Activated naive CD8-positive, alpha-beta T cell treated with anti-CD3 and anti-CD28 coated beads, Interleukin-2, amount 10 ng/mL, durations not matched to agents 7 days and 5 days (primary cell): ENCODE results near the gene TMEM198. TPM values are rescaled to one million over a fixed set of nuclear protein-coding genes. Genes with fewer than 3 reads are reported as not detected.

Experiments used
- ATAC-seq: fragments of 150-1000 bp; cut with Tn5 transposase; one replicate; pipeline ENCODE4 v1.10.0; 2021; ENCODE audit warnings: low read depth, moderate library complexity
- POLR2A ChIA-PET: fragments of 350-600 bp; sonication (Branson Sonifier 250); formaldehyde crosslinking; loops from one replicate; lab custom pipeline; 2021; ENCODE audit warnings: antibody characterized with exemption; lab: Charles Lee
- DNase-seq: peaks from one replicate; pipeline ENCODE4 v3.0.0; 2021
- H3K27ac Mint-ChIP-seq: one replicate; pipeline ENCODE4 v1.8.0; 2022; ENCODE audit warnings: mild to moderate bottlenecking, mixed read lengths
- H3K27me3 Mint-ChIP-seq: one replicate; pipeline ENCODE4 v1.8.0; 2022; ENCODE audit warnings: mild to moderate bottlenecking, moderate library complexity, mixed read lengths
- H3K36me3 Mint-ChIP-seq: one replicate; pipeline ENCODE4 v1.8.0; 2021; ENCODE audit warnings: mild to moderate bottlenecking, mixed read lengths
- H3K4me1 Mint-ChIP-seq: one replicate; pipeline ENCODE4 v1.8.0; 2021; ENCODE audit warnings: mixed read lengths
- H3K4me3 Mint-ChIP-seq: one replicate; pipeline ENCODE4 v1.8.0; 2022; ENCODE audit warnings: mild to moderate bottlenecking, moderate library complexity, mixed read lengths
- H3K9me3 Mint-ChIP-seq: one replicate; pipeline ENCODE4 v1.8.0; 2021; ENCODE audit warnings: mixed read lengths
- total RNA-seq, 2 experiments: library from RNA; stranded (reverse); gene quantifications; one replicate each; pipeline ENCODE4 v1.2.3, GENCODE V29; 2021

The TMEM198 gene
- total RNA-seq, 2 experiments from 2014 or later = 0.85 to 1.1 TPM

- no peak for ATAC-seq
- Mint-ChIP-seq H3K36me3 (peaks cover 4% of the 10 kb centered on the region), H3K27ac (no peak overlapping the region), H3K4me1 (peaks cover 16% of the 10 kb centered on the region), H3K9me3 (no peaks in the 10 kb centered on the region), H3K27me3 (peaks cover 5% of the 10 kb centered on the region), H3K4me3 (no peak overlapping the region)
- POLR2A ChIA-PET = no interaction called here
- no peak for DNase-seq
These were observed 41.2 kb upstream of the TMEM198 start for GRCh38 chr2:219502618-219503017.

GRCh38 chr2:219505585-219505984, 38.2 kb upstream of the TMEM198 start:
- H3K4me1 Mint-ChIP-seq = peaks cover 7% of the 10 kb centered on the region

GRCh38 chr2:219506153-219506801, 37.6 kb upstream of the TMEM198 start:
- POLR2A ChIA-PET = interaction anchor here (1.1 kb wide), 1 partner anchor 14 kb away, joined by 3 read pairs; no protein-coding TSS in a partner anchor
- no peak for DNase-seq
- H3K9me3 Mint-ChIP-seq = no peaks in the 10 kb centered on the region
- H3K27me3 Mint-ChIP-seq = peaks cover 22% of the 10 kb centered on the region
- peaks cover 6% of the 10 kb centered on the region for H3K36me3 Mint-ChIP-seq
- H3K4me3 Mint-ChIP-seq = no peak overlapping the region
- no peak for ATAC-seq
- H3K27ac Mint-ChIP-seq = no peak overlapping the region
- peaks cover 7% of the 10 kb centered on the region for H3K4me1 Mint-ChIP-seq

More at GRCh38 chr2:219505585-219505984, 38.2 kb upstream of the TMEM198 start:
- peaks cover 6% of the 10 kb centered on the region for H3K36me3 Mint-ChIP-seq
- no peak overlapping the region for H3K27ac Mint-ChIP-seq
- no peak overlapping the region for H3K4me3 Mint-ChIP-seq
- H3K27me3 Mint-ChIP-seq = peaks cover 15% of the 10 kb centered on the region
- no peaks in the 10 kb centered on the region for H3K9me3 Mint-ChIP-seq
- ATAC-seq (no peak), DNase-seq (no peak)
- POLR2A ChIA-PET = no interaction called here

GRCh38 chr2:219506802-219507526, 36.9 kb upstream of the TMEM198 start:
- Mint-ChIP-seq H3K36me3 (peaks cover 6% of the 10 kb centered on the region), H3K4me3 (no peak overlapping the region)

GRCh38 chr2:219507581-219508443, 36.0 kb upstream of the TMEM198 start:
- Mint-ChIP-seq H3K4me1 (peaks cover 7% of the 10 kb centered on the region), H3K4me3 (no peak overlapping the region), H3K27ac (no peak overlapping the region), H3K9me3 (no peaks in the 10 kb centered on the region), H3K27me3 (peaks cover 33% of the 10 kb centered on the region), H3K36me3 (peaks cover 6% of the 10 kb centered on the region)
- POLR2A ChIA-PET = interaction anchor here (1.2 to 1.6 kb wide), 2 partner anchors 9 to 120 kb away, joined by 3 to 10 read pairs; partner anchors contain the start of genes DNPEP and GMPPA
- ATAC-seq (no peak), DNase-seq (no peak)

More at GRCh38 chr2:219506802-219507526, 36.9 kb upstream of the TMEM198 start:
- POLR2A ChIA-PET = interaction anchor here (1.1 to 1.6 kb wide), 2 partner anchors 8 to 14 kb away, joined by 3 to 10 read pairs; partner anchors contain the start of gene GMPPA
- Mint-ChIP-seq H3K27me3 (peaks cover 28% of the 10 kb centered on the region), H3K27ac (no peak overlapping the region), H3K9me3 (no peaks in the 10 kb centered on the region), H3K4me1 (peaks cover 7% of the 10 kb centered on the region)
- ATAC-seq = no peak
- DNase-seq = no peak

- DNase-seq = no peak
- POLR2A ChIA-PET = interaction anchor here (1.2 to 1.6 kb wide), 2 partner anchors 9 to 121 kb away, joined by 3 to 10 read pairs; partner anchors contain the start of genes DNPEP and GMPPA
- no peaks in the 10 kb centered on the region for H3K9me3 Mint-ChIP-seq
These were observed 35.4 kb upstream of the TMEM198 start for GRCh38 chr2:219508444-219508734.

GRCh38 chr2:219508971-219509779, 34.7 kb upstream of the TMEM198 start:
- H3K27me3 Mint-ChIP-seq = peaks cover 46% of the 10 kb centered on the region
- peak; percentile 29 for ATAC-seq
- no peaks in the 10 kb centered on the region for H3K9me3 Mint-ChIP-seq
- no peak for DNase-seq
- H3K36me3 Mint-ChIP-seq = peaks cover 6% of the 10 kb centered on the region
- POLR2A ChIA-PET = interaction anchor here (1.0 kb wide), 1 partner anchor 9 kb away, joined by 3 read pairs; no protein-coding TSS in a partner anchor
- peaks cover 10% of the 10 kb centered on the region for H3K4me1 Mint-ChIP-seq
- H3K27ac Mint-ChIP-seq = no peak overlapping the region
- no peak overlapping the region for H3K4me3 Mint-ChIP-seq

More at GRCh38 chr2:219508444-219508734, 35.4 kb upstream of the TMEM198 start:
- Mint-ChIP-seq H3K27ac (no peak overlapping the region), H3K4me3 (no peak overlapping the region), H3K36me3 (peaks cover 6% of the 10 kb centered on the region), H3K4me1 (peaks cover 7% of the 10 kb centered on the region), H3K27me3 (peaks cover 39% of the 10 kb centered on the region)
- no peak for ATAC-seq

GRCh38 chr2:219509780-219510511, 33.9 kb upstream of the TMEM198 start:
- H3K36me3 Mint-ChIP-seq = peaks cover 1% of the 10 kb centered on the region
- DNase-seq = no peak
- no peak overlapping the region for H3K4me3 Mint-ChIP-seq
- H3K9me3 Mint-ChIP-seq = no peaks in the 10 kb centered on the region
- ATAC-seq = peak; percentile 69
- POLR2A ChIA-PET = no interaction called here
- peaks cover 11% of the 10 kb centered on the region for H3K4me1 Mint-ChIP-seq
- no peak overlapping the region for H3K27ac Mint-ChIP-seq
- H3K27me3 Mint-ChIP-seq = peaks cover 48% of the 10 kb centered on the region

- Mint-ChIP-seq H3K4me1 (peaks cover 11% of the 10 kb centered on the region), H3K27me3 (peaks cover 54% of the 10 kb centered on the region), H3K27ac (no peak overlapping the region), H3K36me3 (peaks cover 1% of the 10 kb centered on the region), H3K4me3 (no peak overlapping the region), H3K9me3 (no peaks in the 10 kb centered on the region)
- no peak for ATAC-seq
- POLR2A ChIA-PET = interaction anchor here (1.5 kb wide), 1 partner anchor 12 kb away, joined by 7 read pairs; the partner anchor contains the start of gene GMPPA
- DNase-seq = no peak
These were observed 33.2 kb upstream of the TMEM198 start for GRCh38 chr2:219510512-219511135.

GRCh38 chr2:219511547-219512325, 32.1 kb upstream of the TMEM198 start:
- POLR2A ChIA-PET = interaction anchor here (1.5 kb wide), 1 partner anchor 13 kb away, joined by 7 read pairs; the partner anchor contains the start of gene GMPPA
- no peak for DNase-seq

More at GRCh38 chr2:219511547-219512325, 32.1 kb upstream of the TMEM198 start:
- H3K4me3 Mint-ChIP-seq = no peak overlapping the region
- no peak overlapping the region for H3K27ac Mint-ChIP-seq
- ATAC-seq = no peak
- peaks cover 1% of the 10 kb centered on the region for H3K36me3 Mint-ChIP-seq
- H3K4me1 Mint-ChIP-seq = peaks cover 11% of the 10 kb centered on the region
- no peaks in the 10 kb centered on the region for H3K9me3 Mint-ChIP-seq
- peaks cover 63% of the 10 kb centered on the region for H3K27me3 Mint-ChIP-seq
